Common myeloid progenitor, CD34-positive (primary cell): ENCODE data around the gene SRM.
"Not testable (repeated sequence)": the region's sequence is repeated elsewhere in the genome, so short reads cannot be mapped to it uniquely, and the experiment has no call there.

Source experiments
- CTCF ChIA-PET: fragments of 350-600 bp; sonication (Branson Sonifier 250); formaldehyde crosslinking; loops from one replicate; lab custom pipeline; 2021; ENCODE audit warnings: antibody characterized with exemption; lab: Charles Lee
- POLR2A ChIA-PET: fragments of 350-600 bp; sonication (Branson Sonifier 250); formaldehyde crosslinking; loops from one replicate; lab custom pipeline; 2021; ENCODE audit warnings: antibody characterized with exemption; lab: Charles Lee
- DNase-seq, 3 donors: peaks; one replicate each; pipeline versions ENCODE4 v3.0.0 to v3.0.0-alpha.2; 2013
- H3K27ac ChIP-seq, 2 experiments: 1 replicate in 1 of 2; 2 replicates in 1 of 2; pipeline ENCODE4 v1.7.0; 2013; ENCODE audit warnings: inconsistent platforms in 2 of 2, low read length in 2 of 2, mild to moderate bottlenecking in 2 of 2, low read depth in 1 of 2, moderate library complexity in 1 of 2; ENCODE audit not compliant: severe bottlenecking in 2 of 2, insufficient read depth in 1 of 2, poor library complexity in 1 of 2
- H3K27me3 ChIP-seq, 5 experiments: replicated peaks in 2 of 5; 1 replicate in 3 of 5; 2 replicates in 2 of 5; pipeline versions ENCODE4 v1.6.1 to v1.7.0; 2013; ENCODE audit warnings: low read length in 4 of 5, mild to moderate bottlenecking in 2 of 5, moderate library complexity in 2 of 5, inconsistent platforms in 1 of 5; ENCODE audit not compliant: insufficient read depth in 5 of 5, control insufficient read depth in 4 of 5
- H3K36me3 ChIP-seq, 4 experiments: 1 replicate in 2 of 4; 2 replicates in 2 of 4; pipeline versions ENCODE4 v1.6.1 to v1.7.0; 2013; ENCODE audit warnings: low read length in 3 of 4, control low read depth in 1 of 4, mild to moderate bottlenecking in 1 of 4; ENCODE audit not compliant: control insufficient read depth in 4 of 4, insufficient read depth in 4 of 4
- H3K4me1 ChIP-seq, 4 experiments: 1 replicate in 3 of 4; 2 replicates in 1 of 4; pipeline versions ENCODE4 v1.6.1 to v1.7.1; 2013; ENCODE audit warnings: low read length in 3 of 4, mild to moderate bottlenecking in 3 of 4, control low read depth in 1 of 4, inconsistent platforms in 1 of 4, moderate library complexity in 1 of 4; ENCODE audit not compliant: control insufficient read depth in 4 of 4, insufficient read depth in 4 of 4; ENCODE audit errors: control extremely low read depth in 1 of 4
- H3K4me3 ChIP-seq, 7 experiments: 1 replicate in 4 of 7; 2 replicates in 3 of 7; pipeline versions ENCODE4 v1.5.1 to v1.7.0; 2013; ENCODE audit warnings: mild to moderate bottlenecking in 7 of 7, low read length in 6 of 7, moderate library complexity in 6 of 7, inconsistent platforms in 2 of 7, low read depth in 2 of 7, control low read depth in 1 of 7; ENCODE audit not compliant: insufficient read depth in 4 of 7, control insufficient read depth in 1 of 7; ENCODE audit errors: extremely low read depth in 1 of 7
- H3K9me3 ChIP-seq, 5 experiments: 1 replicate in 4 of 5; 2 replicates in 1 of 5; pipeline versions ENCODE4 v1.6.1 to v1.7.1; 2013; ENCODE audit warnings: low read length in 4 of 5, mild to moderate bottlenecking in 2 of 5, inconsistent platforms in 1 of 5, low read depth in 1 of 5, moderate library complexity in 1 of 5; ENCODE audit not compliant: control insufficient read depth in 4 of 5, insufficient read depth in 2 of 5; ENCODE audit errors: control extremely low read depth in 1 of 5
- WGBS: methylation state at CpG from one replicate; pipeline ENCODE4 v1.1.5; 2013; ENCODE audit not compliant: insufficient coverage; 5-methylcytosine and 5-hydroxymethylcytosine counted together

Gene SRM

DNA sequence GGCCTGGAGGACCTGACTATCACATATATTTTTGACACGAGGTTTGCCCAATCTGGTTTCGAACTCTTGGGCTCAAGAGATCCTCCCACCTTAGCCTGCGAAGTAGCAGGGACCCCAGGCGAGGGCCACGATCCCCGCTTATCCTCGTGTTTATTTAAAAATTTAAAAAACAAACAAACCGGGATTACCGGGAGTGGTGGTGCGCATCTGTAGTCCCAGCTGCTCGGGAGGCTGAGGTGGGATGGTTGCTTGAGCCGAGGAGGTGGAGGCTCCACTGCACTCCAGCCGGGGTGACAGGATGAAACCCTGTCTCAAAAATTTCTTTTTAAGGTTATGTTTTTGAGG is 40.3 kb upstream of the SRM start:
- H3K4me1 ChIP-seq = peaks cover 7 to 15% (median 10%) of the 10 kb centered on the region in 4 experiments
- H3K27ac ChIP-seq = peak overlapping the region; percentile 82 to 92
- no peak for DNase-seq
- H3K27me3 ChIP-seq = no peaks in the 10 kb centered on the region
- 74% methylated on average over 9 of the region's 13 CpGs for WGBS
- H3K36me3 ChIP-seq = peaks cover 0 to 18% (median 11%) of the 10 kb centered on the region in 4 experiments
- ChIA-PET POLR2A (interaction anchor here (0.7 kb wide), 1 partner anchor 10 kb away, joined by 3 read pairs; no protein-coding TSS in a partner anchor), CTCF (no interaction called here)
- H3K4me3 ChIP-seq = peak overlapping the region in 5 of 7 experiments; percentile 89 to 99 (median 92)
- H3K9me3 ChIP-seq = no peaks in the 10 kb centered on the region

DNA sequence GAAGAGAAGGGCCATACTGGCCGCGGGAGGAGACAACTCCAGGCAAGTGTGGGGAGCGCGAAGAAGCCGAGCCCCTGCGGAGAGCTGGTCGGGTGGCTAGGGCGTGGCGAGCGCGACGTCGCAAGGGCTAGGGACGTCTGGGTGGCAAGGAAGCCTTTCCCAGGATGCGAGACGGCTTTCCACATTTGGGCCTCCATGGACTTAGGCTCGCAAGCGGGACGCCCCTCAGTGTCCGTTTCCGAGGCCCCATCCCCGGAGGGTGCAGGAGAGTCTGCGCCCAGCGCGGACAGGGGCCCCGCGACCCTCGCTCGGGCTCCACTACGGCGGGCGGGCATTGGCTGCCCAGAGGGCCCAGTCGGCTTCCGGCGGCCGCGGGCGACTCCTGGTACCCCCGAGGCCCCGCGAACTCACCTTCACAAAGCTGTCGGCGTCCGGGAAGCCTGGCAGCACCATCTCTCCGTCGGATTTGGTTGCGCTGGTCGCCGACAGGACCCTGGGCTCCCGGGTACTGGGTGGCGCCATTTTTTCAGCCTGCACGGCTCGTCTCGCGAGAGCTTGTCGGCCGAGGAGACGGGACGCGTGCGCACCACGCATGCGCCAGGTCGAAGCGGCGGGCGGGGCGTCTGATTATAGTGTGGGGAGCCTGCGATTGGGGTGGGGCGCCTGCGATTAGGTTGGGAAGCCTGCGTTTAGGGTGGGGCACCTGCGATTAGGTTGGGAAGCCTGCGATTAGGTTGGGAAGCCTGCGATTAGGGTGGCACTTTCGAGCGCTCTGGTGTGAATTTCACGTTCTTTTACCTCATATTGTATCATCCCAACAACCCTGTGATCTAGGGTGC is 39.7 kb upstream of the SRM start, which contains the start of gene EXOSC10:
Gene EXOSC10 (minus strand): TSS at position 560 of the 839 bp plus-strand sequence. CDS start 38 bp downstream, at position 522.
- ChIA-PET POLR2A (interaction anchor here (0.6 to 0.9 kb wide), 3 partner anchors 8 to 79 kb away, joined by 3 read pairs; no protein-coding TSS in a partner anchor), CTCF (interaction anchor here (1.3 to 1.8 kb wide), 2 partner anchors 10 to 12 kb away, joined by 3 to 7 read pairs; no protein-coding TSS in a partner anchor)
- peak within 1 kb of the TSS; percentile 83 to 99 (median 91) for H3K4me3 ChIP-seq
- H3K36me3 ChIP-seq = peaks cover 2 to 24% (median 14%) of the 10 kb centered on the region in 4 experiments
- under 1% methylated on average over 61 of the region's 78 CpGs for WGBS
- DNase-seq = peak; percentile 88 to 92 (median 90)
- H3K27me3 ChIP-seq = no peaks in the 10 kb centered on the region
- H3K27ac ChIP-seq = peak within 1 kb of the TSS; percentile 82 to 92
- no peaks in the 10 kb centered on the region for H3K9me3 ChIP-seq
- H3K4me1 ChIP-seq = peaks cover 7 to 15% (median 10%) of the 10 kb centered on the region in 4 experiments

DNA sequence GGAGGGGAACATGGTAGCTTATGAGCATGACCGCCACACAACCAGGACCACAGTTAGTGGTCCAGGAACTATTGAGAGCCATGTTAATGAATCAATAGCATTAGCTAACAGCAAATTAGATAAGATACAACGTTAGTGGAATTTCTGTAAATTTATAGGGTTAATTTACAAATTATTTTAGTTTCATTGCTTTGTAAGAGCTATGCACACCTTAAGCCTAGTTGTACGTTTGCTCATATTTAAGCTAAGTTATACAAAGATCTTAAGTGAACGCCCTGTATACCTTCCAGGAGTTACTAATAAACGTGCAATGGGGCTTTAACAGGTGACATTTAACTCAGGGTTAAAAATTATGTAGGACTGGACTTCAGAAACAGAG is 39.1 kb upstream of the SRM start:
- Histone ChIP-seq H3K27me3 (no peaks in the 10 kb centered on the region), H3K9me3 (no peaks in the 10 kb centered on the region), H3K36me3 (peaks cover 2 to 30% (median 16%) of the 10 kb centered on the region in 4 experiments), H3K27ac (peak overlapping the region; percentile 82 to 92), H3K4me3 (peak overlapping the region; percentile 83 to 99 (median 91)), H3K4me1 (peaks cover 7 to 15% (median 10%) of the 10 kb centered on the region in 4 experiments)
- ChIA-PET CTCF (interaction anchor here (0.8 to 1.8 kb wide), 3 partner anchors 9 to 61 kb away, joined by 3 to 7 read pairs (median 3); no protein-coding TSS in a partner anchor), POLR2A (interaction anchor here (0.6 to 0.9 kb wide), 2 partner anchors 8 to 78 kb away, joined by 3 read pairs; no protein-coding TSS in a partner anchor)
- no peak for DNase-seq
- WGBS = 6% methylated on average over 3 of the region's 5 CpGs

DNA sequence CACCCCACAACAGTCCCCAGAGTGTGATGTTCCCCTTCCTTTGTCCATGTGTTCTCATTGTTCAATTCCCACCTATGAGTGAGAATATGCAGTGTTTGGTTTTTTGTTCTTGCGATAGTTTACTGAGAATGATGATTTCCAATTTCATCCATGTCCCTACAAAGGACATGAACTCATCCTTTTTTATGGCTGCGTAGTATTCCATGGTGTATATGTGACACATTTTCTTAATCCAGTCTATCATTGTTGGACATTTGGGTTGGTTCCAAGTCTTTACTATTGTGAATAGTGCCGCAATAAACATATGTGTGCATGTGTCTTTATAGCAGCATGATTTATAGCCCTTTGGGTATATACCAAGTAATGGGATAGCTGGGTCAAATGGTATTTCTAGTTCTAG is 24.0 kb upstream of the SRM start:
- H3K36me3 ChIP-seq = peaks cover 16 to 59% (median 49%) of the 10 kb centered on the region in 4 experiments
- H3K9me3 ChIP-seq, H3K4me1 ChIP-seq, H3K27me3 ChIP-seq, POLR2A ChIA-PET, CTCF ChIA-PET, H3K4me3 ChIP-seq, DNase-seq, H3K27ac ChIP-seq: not testable (repeated sequence)
- WGBS = no CpG with 5 or more reads among the region's 3 CpGs

DNA sequence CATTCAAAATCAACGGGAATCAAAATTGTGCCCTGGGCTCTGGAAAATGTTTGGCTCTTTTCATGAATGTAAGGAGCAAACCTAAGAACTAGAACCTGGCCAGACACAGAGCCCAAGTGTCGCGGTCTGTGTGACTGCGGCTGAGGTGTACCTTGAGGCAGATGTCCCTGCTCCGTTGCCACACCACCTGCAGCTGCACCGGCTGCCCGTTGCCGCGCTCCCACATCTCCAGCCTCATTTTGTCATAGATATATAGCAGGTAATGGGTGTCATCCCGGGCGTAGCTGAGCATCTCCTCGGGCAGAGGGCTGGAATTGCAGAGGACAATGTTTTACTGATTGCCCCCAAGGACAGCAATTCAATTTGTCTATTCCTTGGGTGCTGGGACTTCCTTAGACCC is 21.1 kb upstream of the SRM start:
- DNase-seq = no peak
- ChIA-PET CTCF (interaction anchor here (0.6 to 0.7 kb wide), 2 partner anchors 7 to 44 kb away, joined by 3 read pairs; no protein-coding TSS in a partner anchor), POLR2A (no interaction called here)
- H3K4me3 ChIP-seq = no peak overlapping the region
- no peaks in the 10 kb centered on the region for H3K27me3 ChIP-seq
- H3K4me1 ChIP-seq = no peaks in the 10 kb centered on the region
- no peaks in the 10 kb centered on the region for H3K9me3 ChIP-seq
- WGBS = 92% methylated on average over 9 of the region's 12 CpGs
- H3K36me3 ChIP-seq = peaks cover 12 to 63% (median 52%) of the 10 kb centered on the region in 4 experiments
- H3K27ac ChIP-seq = no peak overlapping the region

DNA sequence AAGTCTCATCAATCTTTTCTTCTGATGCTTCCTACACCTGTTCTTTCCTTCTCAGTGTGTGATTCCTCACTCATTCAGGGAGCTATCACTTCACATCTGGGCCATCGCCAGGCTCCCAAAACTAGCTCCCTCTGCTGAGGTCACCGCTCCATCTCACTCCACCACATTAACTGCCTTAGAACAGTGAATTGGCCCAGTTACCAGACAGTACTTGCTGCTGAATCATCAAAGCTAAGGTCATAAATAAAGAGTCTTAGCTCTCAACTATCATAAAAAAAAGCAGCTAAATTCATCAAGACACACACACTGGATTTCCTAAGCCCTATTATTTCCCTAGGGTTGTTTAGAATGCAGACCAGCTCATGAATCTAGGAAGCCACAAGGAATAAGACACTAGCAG is 18.8 kb upstream of the SRM start:
- POLR2A ChIA-PET = no interaction called here
- WGBS = 100% methylated on average over 2 of the region's 2 CpGs
- CTCF ChIA-PET = interaction anchor here (4.0 kb wide), 1 partner anchor 41 kb away, joined by 10 read pairs; no protein-coding TSS in a partner anchor

More for the DNA sequence above, 18.8 kb upstream of the SRM start:
- no peaks in the 10 kb centered on the region for H3K27me3 ChIP-seq
- no peaks in the 10 kb centered on the region for H3K9me3 ChIP-seq
- no peak for DNase-seq
- no peaks in the 10 kb centered on the region for H3K4me1 ChIP-seq
- H3K36me3 ChIP-seq = peaks cover 18 to 82% (median 69%) of the 10 kb centered on the region in 4 experiments
- no peak overlapping the region for H3K27ac ChIP-seq
- H3K4me3 ChIP-seq = no peak overlapping the region
